HG02588 (cell line): ENCODE results near the gene TMEM247.
"Not testable (repeated sequence)": the region's sequence is repeated elsewhere in the genome, so short reads cannot be mapped to it uniquely, and the experiment has no call there.

Source experiments
- ATAC-seq: cut with Tn5 transposase; IDR thresholded peaks from one replicate; pipeline ENCODE4 v1.9.1; 2021; ENCODE audit warnings: mild to moderate bottlenecking, moderate library complexity; ENCODE audit not compliant: unreplicated experiment

Gene TMEM247

GRCh38 chr2:46458763-46459500 is 20.4 kb upstream of the TMEM247 start:
- ATAC-seq: no peak

DNA sequence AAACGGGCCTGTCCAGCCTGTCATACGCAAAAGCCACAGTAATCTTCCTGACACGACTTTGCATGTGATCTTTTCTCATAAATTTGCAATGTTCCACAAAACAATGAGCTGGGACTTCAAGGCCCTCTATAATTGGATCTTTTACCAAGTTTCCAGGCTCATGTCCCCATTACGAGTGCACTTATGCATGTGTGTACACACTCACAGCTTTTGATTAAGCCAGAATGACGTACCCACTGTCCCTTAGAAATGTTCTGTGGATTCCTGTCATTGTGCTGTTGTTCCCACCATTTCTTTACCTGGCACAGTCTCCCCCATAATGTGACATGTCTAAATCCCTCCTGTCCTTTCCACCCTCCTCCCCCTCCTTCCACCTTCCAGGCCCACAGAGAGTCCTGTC is 19.7 kb upstream of the TMEM247 start:
- no peak for ATAC-seq

GRCh38 chr2:46460241-46460921 is 19.0 kb upstream of the TMEM247 start:
- no peak for ATAC-seq

- ATAC-seq: no peak
Measured at GRCh38 chr2:46461011-46461674, 18.2 kb upstream of the TMEM247 start.

GRCh38 chr2:46461709-46462171 is 17.6 kb upstream of the TMEM247 start:
- no peak for ATAC-seq

DNA sequence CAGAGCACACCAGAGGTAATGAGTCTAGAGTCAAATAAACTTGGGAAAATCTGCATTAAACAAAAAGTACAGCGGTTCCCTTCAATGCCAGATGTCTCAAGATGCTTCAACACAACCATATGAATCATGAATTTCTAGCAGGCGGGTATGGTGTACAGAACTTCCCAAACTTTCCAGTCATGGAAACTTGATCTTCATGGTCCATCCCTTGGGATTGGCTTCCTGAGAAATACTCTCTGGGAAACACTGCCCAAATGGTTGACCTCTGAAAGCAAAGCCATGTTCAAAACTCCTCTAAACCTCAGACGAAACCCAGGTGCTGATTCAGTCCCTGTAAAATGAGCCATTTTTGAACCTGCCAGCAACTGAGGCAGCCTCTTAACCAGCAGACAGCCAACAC is 16.4 kb upstream of the TMEM247 start:
- no peak for ATAC-seq

DNA sequence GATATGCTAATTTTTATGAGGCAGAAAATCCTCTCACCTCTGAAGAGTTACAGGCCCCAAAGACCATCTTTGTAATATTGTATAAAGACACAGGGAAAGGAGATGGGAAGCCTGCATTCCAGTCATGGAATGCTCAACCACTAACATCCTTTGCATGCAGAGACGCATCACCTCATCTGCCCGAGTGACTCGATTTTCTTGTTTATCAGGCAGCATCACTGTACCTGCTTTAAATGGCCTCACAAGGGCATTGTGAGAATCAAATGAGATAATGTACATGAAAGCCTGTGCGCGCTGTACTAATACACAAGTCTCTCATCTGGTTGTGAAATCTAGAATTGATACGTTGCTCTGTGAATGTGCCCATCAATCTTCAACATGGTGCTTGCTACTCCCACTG is 10.2 kb upstream of the TMEM247 start:
- ATAC-seq: no peak

- no peak for ATAC-seq
Measured at GRCh38 chr2:46469700-46470099, 9.7 kb upstream of the TMEM247 start.

DNA sequence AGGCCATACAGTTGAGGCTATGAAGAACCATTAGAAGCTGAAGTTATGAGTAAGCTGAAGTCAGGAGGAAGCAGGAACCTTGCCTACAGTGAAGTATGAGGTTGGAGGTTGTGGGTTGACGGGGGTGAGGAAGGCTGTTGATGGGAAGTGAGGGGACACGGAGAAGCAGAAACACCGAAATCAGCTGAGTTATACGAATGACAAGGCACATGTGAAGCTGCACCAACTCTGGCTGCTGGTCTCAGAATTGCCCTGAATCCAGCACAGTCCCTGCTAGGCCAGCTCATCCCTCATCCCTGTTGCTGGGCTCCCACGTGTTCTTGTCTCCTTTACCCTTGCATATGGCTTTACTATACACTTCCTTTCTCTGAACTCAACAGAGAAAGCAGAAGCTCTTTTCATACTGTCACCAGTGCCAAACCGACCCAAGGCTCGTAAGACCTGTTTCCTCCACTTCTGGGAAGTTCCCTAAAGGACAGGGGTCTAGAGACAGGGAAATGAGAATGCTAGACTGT is 9.2 kb upstream of the TMEM247 start:
- ATAC-seq: no peak

- ATAC-seq: no peak
Measured at GRCh38 chr2:46471019-46471583, 8.3 kb upstream of the TMEM247 start.

GRCh38 chr2:46471697-46472096 is 7.7 kb upstream of the TMEM247 start:
- ATAC-seq: no peak

DNA sequence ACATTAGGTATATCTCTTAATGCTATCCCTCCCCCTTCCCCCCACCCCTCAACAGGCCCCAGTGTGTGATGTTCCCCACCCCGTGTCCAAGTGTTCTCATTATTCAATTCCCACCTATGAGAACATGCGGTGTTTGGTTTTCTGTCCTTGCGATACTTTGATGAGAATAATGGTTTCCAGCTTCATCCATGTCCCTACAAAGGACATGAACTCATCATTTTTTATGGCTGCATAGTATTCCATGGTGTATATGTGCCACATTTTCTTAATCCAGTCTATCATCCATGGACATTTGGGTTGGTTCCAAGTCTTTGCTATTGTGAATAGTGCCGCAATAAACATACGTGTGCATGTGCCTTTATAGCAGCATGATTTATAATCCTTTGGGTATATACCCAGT is 7.2 kb upstream of the TMEM247 start:
- ATAC-seq: not testable (repeated sequence)

DNA sequence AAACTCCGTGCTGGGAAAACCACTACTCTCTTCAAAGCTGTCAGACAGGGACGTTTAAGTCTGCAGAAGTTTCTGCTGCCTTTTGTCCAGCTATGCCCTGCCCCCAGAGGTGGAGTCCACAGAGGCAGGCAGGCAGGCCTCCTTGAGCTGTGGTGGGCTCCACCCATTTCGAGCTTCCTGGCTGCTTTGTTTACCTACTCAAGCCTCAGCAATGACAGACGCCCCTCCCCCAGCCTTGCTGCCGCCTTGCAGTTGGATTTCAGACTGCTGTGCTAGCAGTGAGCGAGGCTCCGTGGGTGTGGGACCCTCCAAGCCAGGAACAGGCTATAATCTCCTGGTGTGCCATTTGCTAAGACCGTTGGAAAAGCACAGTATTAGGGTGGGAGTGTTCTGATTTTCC is 1.9 kb upstream of the TMEM247 start:
- not testable (repeated sequence) for ATAC-seq

GRCh38 chr2:46477925-46478324 is 1.4 kb upstream of the TMEM247 start:
- ATAC-seq: no peak

GRCh38 chr2:46480562-46480961 is 1.2 kb downstream of the TMEM247 start:
- no peak for ATAC-seq

DNA sequence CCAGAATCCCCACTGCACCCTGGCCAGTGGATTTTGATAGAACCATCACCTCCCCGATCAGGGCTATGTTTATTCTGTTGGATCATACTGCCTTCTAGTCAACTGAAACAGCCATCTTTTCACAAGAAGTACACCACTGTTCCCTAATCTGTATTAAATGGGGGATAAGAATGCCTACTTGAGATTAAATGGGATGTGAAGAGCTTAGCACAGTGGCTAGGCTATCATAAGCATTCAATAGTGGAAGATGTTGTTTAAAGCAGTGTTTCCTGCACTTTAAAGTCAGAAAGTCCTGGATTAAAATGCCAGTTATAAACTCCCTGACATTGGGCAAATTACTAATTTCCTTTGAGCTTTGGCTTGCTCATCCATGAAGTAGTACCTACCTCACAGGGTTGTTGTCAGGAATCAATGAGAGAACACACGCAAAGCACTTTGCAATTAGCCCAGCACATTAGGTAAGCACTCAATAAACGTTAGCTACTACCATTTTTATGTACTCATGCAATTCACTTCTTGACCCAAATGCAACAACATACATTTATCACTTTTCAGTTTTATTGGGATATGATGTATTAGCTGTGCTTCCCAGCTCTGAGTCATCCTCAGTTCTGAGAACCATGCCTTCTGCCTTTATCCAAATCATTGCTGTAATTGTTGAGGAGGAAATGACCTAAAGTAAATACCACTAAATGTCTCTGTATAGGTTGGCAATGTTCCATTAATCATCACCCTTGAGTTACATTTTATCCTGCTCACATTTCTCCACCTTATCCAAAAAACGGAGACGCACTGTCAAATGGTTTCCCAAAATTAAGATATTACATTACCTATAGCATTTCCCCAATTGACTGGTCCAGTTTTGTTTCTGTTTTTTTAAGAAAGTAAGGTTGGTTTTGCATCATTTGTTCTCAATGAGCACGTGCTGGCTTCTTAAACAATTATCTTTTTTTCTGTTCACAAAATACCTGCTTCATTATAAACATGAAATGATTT is 2.1 kb downstream of the TMEM247 start:
- no peak for ATAC-seq

- ATAC-seq: no peak
Measured at GRCh38 chr2:46482490-46482889, 3.1 kb downstream of the TMEM247 start.

DNA sequence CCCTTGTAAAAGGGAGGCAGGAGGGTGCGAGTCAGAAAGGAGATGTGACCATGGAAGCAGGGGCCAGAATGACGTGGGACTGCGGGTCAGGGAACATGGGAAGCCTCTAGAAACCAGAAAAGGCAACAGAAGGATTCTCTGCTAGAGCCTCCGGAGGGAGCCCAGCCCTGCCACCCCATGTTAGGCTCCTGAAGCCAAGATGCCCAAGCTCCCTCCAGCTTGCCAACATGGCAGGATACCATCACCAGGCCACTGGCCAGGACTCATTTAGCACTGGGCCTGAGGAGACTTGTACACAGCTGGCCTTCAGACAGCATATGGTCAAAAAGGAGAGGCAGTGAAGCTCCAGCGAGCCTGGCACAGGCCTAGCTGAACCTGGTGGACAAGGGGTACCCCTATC is 5.6 kb downstream of the TMEM247 start:
- ATAC-seq: no peak

- no peak for ATAC-seq
Measured at GRCh38 chr2:46486436-46486835, 7.1 kb downstream of the TMEM247 start.

DNA sequence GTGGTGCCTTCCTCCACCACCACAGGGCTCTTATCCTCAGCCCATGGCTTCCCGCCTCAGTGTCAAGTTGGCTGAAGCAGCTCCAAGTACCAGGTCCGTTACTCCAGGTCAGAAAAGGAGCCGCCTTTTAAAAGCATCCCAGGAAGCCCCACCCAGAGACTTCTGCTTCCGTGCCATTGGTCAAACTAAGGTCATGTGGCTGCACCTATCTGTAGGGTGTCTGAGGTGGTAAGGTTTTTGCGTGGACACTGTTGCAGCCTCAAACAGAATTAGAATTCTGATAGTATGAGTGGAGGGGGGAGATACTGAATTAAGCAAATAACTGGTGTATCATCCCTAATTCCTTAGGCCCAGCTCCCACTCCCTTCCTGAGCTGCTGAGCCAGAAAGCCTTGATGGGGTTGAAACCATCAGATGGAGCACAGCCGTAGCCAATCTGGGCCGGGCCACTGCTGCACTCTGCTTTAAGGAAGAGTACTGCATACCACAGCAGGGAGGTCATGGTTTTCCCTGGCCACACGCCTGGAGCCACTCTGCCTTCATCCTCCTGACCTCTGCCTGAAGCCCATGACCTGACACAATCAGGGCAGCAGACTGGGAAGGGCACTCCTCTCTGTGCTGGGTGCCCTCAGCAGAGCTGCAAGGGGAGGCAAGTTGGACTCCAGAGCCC is 8.4 kb downstream of the TMEM247 start:
- no peak for ATAC-seq
